Chondrocyte (in vitro differentiated cells): ENCODE results near the gene INSC. TPM values are rescaled to one million over a fixed set of nuclear protein-coding genes. Genes with fewer than 3 reads are reported as not detected.
A peak's percentile ranks its signal among the peaks of the same experiment; 100 is the strongest.

Experiments
- DNase-seq: peaks from one replicate; pipeline ENCODE4 v3.0.0; 2021; ENCODE audit warnings: mixed read lengths, low spot score
- H3K27ac Mint-ChIP-seq: one replicate; pipeline ENCODE4 v1.8.0; 2021; ENCODE audit warnings: mild to moderate bottlenecking, moderate library complexity, mixed read lengths; ENCODE audit not compliant: unreplicated experiment
- H3K27me3 Mint-ChIP-seq: 2 replicates; pipeline ENCODE4 v1.8.0; 2021; ENCODE audit warnings: low read depth, mixed read lengths
- H3K36me3 Mint-ChIP-seq: 2 replicates; pipeline ENCODE4 v1.8.0; 2021; ENCODE audit warnings: low read depth, mixed read lengths
- H3K4me1 Mint-ChIP-seq: 2 replicates; pipeline ENCODE4 v1.8.0; 2021; ENCODE audit warnings: low read depth, mild to moderate bottlenecking, mixed read lengths
- H3K4me3 Mint-ChIP-seq: one replicate; pipeline ENCODE4 v1.8.0; 2021; ENCODE audit warnings: mild to moderate bottlenecking, moderate library complexity, mixed read lengths; ENCODE audit not compliant: unreplicated experiment
- H3K9me3 Mint-ChIP-seq: 2 replicates; pipeline ENCODE4 v1.8.0; 2021; ENCODE audit warnings: low read depth, mixed read lengths
- total RNA-seq: library from RNA; stranded (reverse); gene quantifications from 3 replicates; pipeline ENCODE4 v1.2.1, GENCODE V29; 2021
- TF ChIP-seq, protein P1 (sequence below): fragments of 200-600 bp; sonication (generic); IDR thresholded peaks from 2 replicates; pipeline ENCODE4 v1.5.0; 2021; ENCODE audit warnings: antibody characterized with exemption, mild to moderate bottlenecking, moderate library complexity

Gene INSC
- total RNA-seq, 1 donor from 2014 or later, result not detected

DNA sequence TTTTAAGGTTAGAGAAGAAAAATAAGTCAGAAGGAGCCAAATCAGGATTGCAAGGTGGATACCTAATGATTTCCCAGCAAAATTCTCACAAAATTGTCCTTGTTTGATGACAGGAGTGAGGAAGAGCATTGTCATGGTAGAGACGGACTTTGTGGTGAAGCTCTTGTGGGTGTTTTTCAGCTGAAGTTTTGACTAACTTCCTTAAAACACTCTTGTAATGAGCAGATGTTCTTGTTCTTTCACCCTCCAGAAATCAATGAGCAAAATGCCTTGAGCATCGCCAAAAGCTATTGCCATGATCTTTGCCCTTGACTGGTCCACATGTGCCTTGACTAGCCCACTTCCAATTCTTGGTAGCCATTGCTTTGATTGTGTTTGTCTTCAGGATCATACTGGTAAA lies 21.3 kb upstream of the INSC start:
- Mint-ChIP-seq H3K4me3 (no peak overlapping the region), H3K36me3 (no peaks in the 10 kb centered on the region), H3K27me3 (peaks cover 23% of the 10 kb centered on the region), H3K27ac (no peak overlapping the region), H3K9me3 (peaks cover 7% of the 10 kb centered on the region), H3K4me1 (no peaks in the 10 kb centered on the region)
- DNase-seq, result no peak
- TF ChIP-seq, protein P1, sequence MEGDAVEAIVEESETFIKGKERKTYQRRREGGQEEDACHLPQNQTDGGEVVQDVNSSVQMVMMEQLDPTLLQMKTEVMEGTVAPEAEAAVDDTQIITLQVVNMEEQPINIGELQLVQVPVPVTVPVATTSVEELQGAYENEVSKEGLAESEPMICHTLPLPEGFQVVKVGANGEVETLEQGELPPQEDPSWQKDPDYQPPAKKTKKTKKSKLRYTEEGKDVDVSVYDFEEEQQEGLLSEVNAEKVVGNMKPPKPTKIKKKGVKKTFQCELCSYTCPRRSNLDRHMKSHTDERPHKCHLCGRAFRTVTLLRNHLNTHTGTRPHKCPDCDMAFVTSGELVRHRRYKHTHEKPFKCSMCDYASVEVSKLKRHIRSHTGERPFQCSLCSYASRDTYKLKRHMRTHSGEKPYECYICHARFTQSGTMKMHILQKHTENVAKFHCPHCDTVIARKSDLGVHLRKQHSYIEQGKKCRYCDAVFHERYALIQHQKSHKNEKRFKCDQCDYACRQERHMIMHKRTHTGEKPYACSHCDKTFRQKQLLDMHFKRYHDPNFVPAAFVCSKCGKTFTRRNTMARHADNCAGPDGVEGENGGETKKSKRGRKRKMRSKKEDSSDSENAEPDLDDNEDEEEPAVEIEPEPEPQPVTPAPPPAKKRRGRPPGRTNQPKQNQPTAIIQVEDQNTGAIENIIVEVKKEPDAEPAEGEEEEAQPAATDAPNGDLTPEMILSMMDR, result no peak

DNA sequence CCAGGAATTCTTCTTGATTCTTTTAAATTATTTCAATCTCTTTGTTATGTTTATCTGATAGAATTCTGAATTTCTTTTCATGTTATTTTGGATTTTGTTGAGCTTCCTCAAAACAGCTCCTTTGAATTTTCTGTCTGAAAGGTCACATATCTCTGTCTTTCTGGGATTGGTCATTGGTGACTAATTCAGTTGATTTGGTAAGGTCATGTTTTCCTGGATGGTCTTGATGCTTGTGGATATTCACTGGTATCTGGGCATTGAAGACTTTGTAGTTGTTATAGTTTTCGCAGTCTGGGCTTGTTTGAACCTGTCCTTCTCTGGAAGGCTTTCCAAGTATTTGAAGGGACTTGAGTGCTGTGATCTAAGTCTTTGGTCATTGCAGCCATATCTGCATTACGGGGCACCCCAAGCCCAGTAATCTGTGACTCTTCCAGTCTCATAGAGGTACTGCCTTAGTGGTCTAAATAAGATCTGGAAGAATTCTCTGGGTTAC lies 18.9 kb upstream of the INSC start:
- Mint-ChIP-seq H3K9me3 (no peaks in the 10 kb centered on the region), H3K27me3 (peaks cover 30% of the 10 kb centered on the region), H3K4me3 (no peak overlapping the region), H3K36me3 (no peaks in the 10 kb centered on the region), H3K27ac (no peak overlapping the region), H3K4me1 (no peaks in the 10 kb centered on the region)
- no peak for DNase-seq
- TF ChIP-seq, protein P1, result no peak

DNA sequence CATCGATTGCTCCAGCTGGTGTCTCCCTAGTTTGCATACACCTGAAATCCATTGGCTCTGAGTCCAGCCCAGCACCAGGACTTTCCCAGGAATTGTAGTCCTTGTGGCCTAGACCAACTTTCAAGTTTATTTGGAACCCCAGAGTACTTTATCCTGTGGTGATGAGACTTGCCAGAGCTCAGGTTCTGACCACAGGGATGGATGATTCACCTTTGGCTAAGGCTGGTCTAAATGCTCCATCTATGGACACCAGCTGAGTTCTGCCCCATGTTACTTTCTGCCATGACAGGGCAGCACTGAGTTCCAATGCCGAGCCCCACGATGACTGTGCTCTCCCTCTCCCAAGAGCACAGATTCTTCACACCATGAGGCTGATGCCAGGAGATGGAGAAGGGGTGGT lies 17.3 kb upstream of the INSC start:
- Mint-ChIP-seq H3K4me1 (peaks cover 2% of the 10 kb centered on the region), H3K9me3 (no peaks in the 10 kb centered on the region), H3K36me3 (no peaks in the 10 kb centered on the region), H3K27ac (no peak overlapping the region), H3K4me3 (no peak overlapping the region), H3K27me3 (peaks cover 32% of the 10 kb centered on the region)
- TF ChIP-seq, protein P1, result no peak
- DNase-seq, result no peak

DNA sequence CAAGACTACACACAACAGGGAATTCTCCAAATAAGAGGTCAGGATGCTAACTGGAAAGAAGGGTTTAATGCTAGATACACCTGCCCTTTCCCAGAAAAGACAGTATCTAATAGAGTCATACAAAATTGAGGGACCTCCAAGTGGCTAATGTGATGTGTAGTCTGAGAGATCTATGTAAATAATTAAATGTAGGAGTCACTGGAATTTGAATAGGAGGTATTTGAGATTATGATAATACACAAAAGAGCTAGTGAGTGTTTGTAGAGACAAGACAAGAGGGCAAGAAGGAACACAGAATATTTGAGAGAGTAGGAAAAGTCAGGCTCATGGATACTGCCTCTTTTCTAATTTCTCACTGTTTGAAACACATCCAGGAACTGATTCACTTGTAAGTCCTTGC lies 15.5 kb upstream of the INSC start:
- Mint-ChIP-seq H3K4me3 (no peak overlapping the region), H3K27me3 (peaks cover 34% of the 10 kb centered on the region), H3K4me1 (peaks cover 2% of the 10 kb centered on the region), H3K9me3 (peaks cover 9% of the 10 kb centered on the region), H3K27ac (no peak overlapping the region), H3K36me3 (no peaks in the 10 kb centered on the region)
- no peak for DNase-seq
- TF ChIP-seq, protein P1, result no peak

DNA sequence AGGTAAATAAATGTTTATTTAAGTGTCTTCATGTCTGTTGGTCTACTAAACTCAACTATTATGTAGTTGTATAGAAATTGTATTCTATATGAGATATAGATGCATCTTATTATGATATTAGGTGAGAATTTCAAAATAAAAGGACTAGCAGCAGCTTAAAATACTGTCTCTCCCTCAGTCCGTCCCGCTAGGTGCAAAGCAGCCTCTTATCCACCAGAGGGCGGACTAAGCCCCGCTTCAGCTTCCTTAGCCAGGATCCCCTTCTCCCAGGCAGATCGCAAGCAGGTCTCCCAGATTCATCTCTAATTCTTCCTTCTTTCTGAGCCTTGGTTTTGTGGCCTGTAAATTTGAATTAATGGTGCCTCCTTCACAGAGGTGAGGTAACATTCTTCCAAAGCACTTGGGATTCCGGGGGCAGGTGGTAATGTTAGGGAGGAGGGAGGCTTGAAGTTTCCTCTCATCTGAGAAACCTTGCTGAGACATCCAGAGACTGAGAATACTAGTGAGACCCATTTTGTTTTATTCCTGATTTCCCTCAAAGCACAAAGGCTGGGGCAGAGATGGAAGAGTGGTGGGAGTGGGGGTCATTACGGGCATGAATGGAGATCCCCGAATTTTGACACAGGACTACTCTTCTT lies 13.5 kb upstream of the INSC start:
- Mint-ChIP-seq H3K36me3 (no peaks in the 10 kb centered on the region), H3K27me3 (peaks cover 33% of the 10 kb centered on the region), H3K4me1 (peaks cover 5% of the 10 kb centered on the region), H3K9me3 (peaks cover 10% of the 10 kb centered on the region), H3K27ac (no peak overlapping the region), H3K4me3 (no peak overlapping the region)
- TF ChIP-seq, protein P1, result peak; percentile 95
- DNase-seq, result no peak
